OCI-LY7 (cell line): ENCODE data around the gene ENDOD1. TPM values are rescaled to one million over a fixed set of nuclear protein-coding genes. Genes with fewer than 3 reads are reported as not detected.

ENCODE experiments used
- BruUV-seq: library from RNA; stranded (reverse); fragments of 400-500 nt; replicated peaks from 2 replicates; lab custom pipeline; 2021; lab: Mats Ljungman, UMichigan
- CTCF ChIA-PET: fragments of 300-600 bp; sonication (Branson Sonifier 250); formaldehyde crosslinking; loops from one replicate; lab custom pipeline; 2022; ENCODE audit warnings: antibody characterized with exemption; ENCODE audit not compliant: unreplicated experiment; lab: Charles Lee
- POLR2A ChIA-PET: fragments of 300-600 bp; sonication (Branson Sonifier 250); formaldehyde crosslinking; loops from one replicate; lab custom pipeline; 2022; ENCODE audit warnings: antibody characterized with exemption; lab: Charles Lee
- DNase-seq: peaks from one replicate; pipeline ENCODE4 v3.0.0-alpha.2; 2015; ENCODE audit warnings: low spot score
- H2AFZ ChIP-seq: fragments of 200-600 bp; sonication (generic), shearing (Covaris generic); 2 replicates; pipeline ENCODE4 v1.6.1; 2014; ENCODE audit warnings: mild to moderate bottlenecking, antibody characterized with exemption, low read length, moderate library complexity
- H3K27ac ChIP-seq: fragments of 200-600 bp; sonication (generic); 2 replicates; pipeline ENCODE4 v1.5.1; 2014; ENCODE audit warnings: mixed run types, low read depth, mild to moderate bottlenecking, moderate library complexity, low read length, inconsistent platforms; ENCODE audit not compliant: poor library complexity, severe bottlenecking
- H3K36me3 ChIP-seq: fragments of 200-600 bp; sonication (generic); 2 replicates; pipeline ENCODE4 v1.6.1; 2014; ENCODE audit warnings: mild to moderate bottlenecking, antibody characterized with exemption, low read length, moderate library complexity, mixed read lengths; ENCODE audit not compliant: insufficient read depth
- H3K4me1 ChIP-seq: fragments of 200-600 bp; sonication (generic); 2 replicates; pipeline ENCODE4 v1.5.1; 2014; ENCODE audit warnings: mild to moderate bottlenecking, low read length; ENCODE audit not compliant: insufficient read depth, poor library complexity, severe bottlenecking
- H3K4me2 ChIP-seq: fragments of 200-600 bp; sonication (generic); 2 replicates; pipeline ENCODE4 v1.6.1; 2014; ENCODE audit warnings: mild to moderate bottlenecking, low read length
- H3K4me3 ChIP-seq: fragments of 200-600 bp; sonication (generic); 2 replicates; pipeline ENCODE4 v1.5.1; 2014; ENCODE audit warnings: mild to moderate bottlenecking, low read depth, low read length; ENCODE audit not compliant: poor library complexity, severe bottlenecking
- H3K79me2 ChIP-seq: fragments of 200-600 bp; sonication (generic); 2 replicates; pipeline ENCODE4 v1.6.1; 2016; ENCODE audit warnings: low read depth, mild to moderate bottlenecking, low read length, moderate library complexity, mixed read lengths; ENCODE audit not compliant: insufficient read depth
- H3K9me2 ChIP-seq: fragments of 200-600 bp; sonication (generic); 2 replicates; pipeline ENCODE4 v1.6.1; 2016; ENCODE audit warnings: mild to moderate bottlenecking, low read length, mixed read lengths; ENCODE audit not compliant: insufficient read depth
- H3K9me3 ChIP-seq: fragments of 200-600 bp; sonication (generic); 2 replicates; pipeline ENCODE4 v1.6.1; 2014; ENCODE audit warnings: mild to moderate bottlenecking, mixed run types, low read length, mixed read lengths
- H4K20me1 ChIP-seq: fragments of 200-600 bp; sonication (generic); 2 replicates; pipeline ENCODE4 v1.6.1; 2014; ENCODE audit warnings: mild to moderate bottlenecking, antibody characterized with exemption, low read length, moderate library complexity, mixed read lengths; ENCODE audit not compliant: insufficient read depth
- CTCF ChIP-seq: fragments of 200-600 bp; sonication (generic); conservative IDR thresholded peaks from 2 replicates; pipeline ENCODE4 v1.5.1; 2014; ENCODE audit warnings: mild to moderate bottlenecking, antibody characterized with exemption, low read length, moderate library complexity, mixed read lengths
- EZH2phosphoT487 ChIP-seq: fragments of 200-600 bp; sonication (generic); IDR thresholded peaks from 2 replicates; pipeline ENCODE4 v1.6.1; 2018; ENCODE audit warnings: low read depth, borderline replicate concordance, mild to moderate bottlenecking, mixed run types, antibody characterized with exemption, low read length, moderate library complexity, mixed read lengths
- intact Hi-C: fragments of 100-400 bp; cut with micrococcal nuclease; formaldehyde crosslinking; loops from one replicate; pipeline ENCODE4 v1.10.0; 2022; ENCODE audit not compliant: unreplicated experiment
- total RNA-seq, 2 experiments: library from RNA; depleted of rRNA in 1 of 2; stranded (reverse); fragments of >200 nt in 1 of 2; shearing (Covaris generic) in 1 of 2; gene quantifications; 2 replicates each; pipeline ENCODE4 v1.2.3, GENCODE V29; 2014 to 2022

Gene ENDOD1
- total RNA-seq, 2 experiments from 2014 or later = 20.4 to 22.5 TPM

- peaks cover 10% of the 10 kb centered on the region for H3K4me1 ChIP-seq
- no peak overlapping the region for H3K4me3 ChIP-seq
- no TSS peak for BruUV-seq
- H3K9me3 ChIP-seq = no peaks in the 10 kb centered on the region
- no peaks in the 10 kb centered on the region for H3K9me2 ChIP-seq
- intact Hi-C loops = no loop called here
- DNase-seq = no peak
- H3K4me2 ChIP-seq = no peak overlapping the region
- TF ChIP-seq CTCF = no peak
- H4K20me1 ChIP-seq = no peaks in the 10 kb centered on the region
- H2AFZ ChIP-seq = no peak overlapping the region
- no peak overlapping the region for H3K27ac ChIP-seq
- CTCF ChIA-PET = no interaction called here
- POLR2A ChIA-PET = interaction anchor here (0.6 to 2.1 kb wide), 6 partner anchors 9 to 609 kb away, joined by 3 to 10 read pairs (median 5); no protein-coding TSS in a partner anchor
- H3K79me2 ChIP-seq = no peaks in the 10 kb centered on the region
- H3K36me3 ChIP-seq = no peaks in the 10 kb centered on the region
These were observed 5.1 kb upstream of the ENDOD1 start for GRCh38 chr11:95084509-95084908.

- Histone ChIP-seq H2AFZ (no peak overlapping the region), H3K27ac (no peak overlapping the region), H3K9me2 (no peaks in the 10 kb centered on the region), H3K4me2 (no peak overlapping the region), H3K4me3 (no peak overlapping the region), H3K79me2 (peaks cover under 1% of the 10 kb centered on the region; the same call in 1 of the 2 replicates), H3K9me3 (no peaks in the 10 kb centered on the region), H4K20me1 (no peaks in the 10 kb centered on the region), H3K4me1 (peaks cover 10% of the 10 kb centered on the region), H3K36me3 (no peaks in the 10 kb centered on the region)
- no peak for TF ChIP-seq CTCF
- no peak for TF ChIP-seq EZH2phosphoT487
- POLR2A ChIA-PET = interaction anchor here (0.6 to 2.1 kb wide), 8 partner anchors 8 to 144 kb away, joined by 3 to 10 read pairs (median 3); no protein-coding TSS in a partner anchor
- BruUV-seq = no TSS peak
- CTCF ChIA-PET = interaction anchor here (0.6 kb wide), 1 partner anchor 179 kb away, joined by 4 read pairs; no protein-coding TSS in a partner anchor
- intact Hi-C loops = no loop called here
- DNase-seq = no peak
These were observed 4.4 kb upstream of the ENDOD1 start for GRCh38 chr11:95085117-95085816.

GRCh38 chr11:95086151-95086550, 3.5 kb upstream of the ENDOD1 start:
- Histone ChIP-seq H3K9me3 (no peaks in the 10 kb centered on the region), H3K27ac (no peak overlapping the region), H3K79me2 (peaks cover 10% of the 10 kb centered on the region; the same call in 1 of the 2 replicates), H3K4me1 (peaks cover 17% of the 10 kb centered on the region), H2AFZ (no peak overlapping the region), H4K20me1 (no peaks in the 10 kb centered on the region; the same call in 1 of the 2 replicates), H3K36me3 (no peaks in the 10 kb centered on the region), H3K9me2 (no peaks in the 10 kb centered on the region), H3K4me2 (no peak overlapping the region), H3K4me3 (no peak overlapping the region)
- intact Hi-C loops = no loop called here
- no peak for DNase-seq
- ChIA-PET POLR2A (interaction anchor here (0.7 to 2.1 kb wide), 5 partner anchors 9 to 143 kb away, joined by 3 to 4 read pairs (median 3); no protein-coding TSS in a partner anchor), CTCF (interaction anchor here (0.6 kb wide), 1 partner anchor 178 kb away, joined by 4 read pairs; no protein-coding TSS in a partner anchor)
- TF ChIP-seq CTCF (no peak), EZH2phosphoT487 (no peak)
- no TSS peak for BruUV-seq
